ENCODE measurements around the gene TNPO3. TPM values are rescaled to one million over a fixed set of nuclear protein-coding genes. Genes with fewer than 3 reads are reported as not detected.

TNPO3 gene
- polyA plus RNA-seq, 1 of the 3 experiments (the other 2 are of a cell fraction), result 27.8 TPM

- Histone ChIP-seq H3K9me2 (no peaks in the 10 kb centered on the region), H4K20me1 (ENCODE audit: insufficient read depth) (no peaks in the 10 kb centered on the region; the same call in 1 of the 2 replicates), H3K4me1 (ENCODE audit: control insufficient read depth in 1 of 2, insufficient read depth in 2 of 2, low read depth in 1 of 2, low read length in 1 of 2) (no peaks in the 10 kb centered on the region), H3K79me2 (ENCODE audit: insufficient read depth) (no peaks in the 10 kb centered on the region), H3K27ac (ENCODE audit: low read depth in 2 of 2, low read length in 1 of 2) (no peak overlapping the region), H3K36me3 (replicated peaks in 1 of 2; ENCODE audit: control insufficient read depth in 1 of 2, insufficient read depth in 2 of 2, low read length in 1 of 2) (peaks cover 82 to 93% of the 10 kb centered on the region in 2 experiments), H3K9me3 (no peaks in the 10 kb centered on the region), H3K9ac (no peak overlapping the region), H3K27me3 (ENCODE audit: insufficient read depth) (no peaks in the 10 kb centered on the region), H3F3A (replicated peaks; ENCODE audit: insufficient read depth) (no peaks in the 10 kb centered on the region), H3K4me3 (ENCODE audit: low read depth in 2 of 2, low read length in 1 of 2) (no peak overlapping the region), H3K4me2 (no peak overlapping the region), H2AFZ (ENCODE audit: low read depth) (no peak overlapping the region)
- WGBS (ENCODE audit: low lambda C conversion rate), result 94% methylated on average over 2 of the region's 2 CpGs
- DNase-seq, result no peak
- CTCF ChIA-PET, result interaction anchor here (3.7 kb wide), 1 partner anchor 12 kb away, joined by 12 read pairs; no protein-coding TSS in a partner anchor
- POLR2A ChIA-PET, result no interaction called here
- no peak for TF ChIP-seq EZH2phosphoT487 (IDR thresholded peaks at IDR 0.05; ENCODE audit: borderline replicate concordance, low read depth)
Observed at GRCh38 chr7:128982105-128982504, 72.8 kb downstream of the TNPO3 start.

GRCh38 chr7:128974241-128974934 lies 80.5 kb downstream of the TNPO3 start:
- CTCF ChIA-PET, result interaction anchor here (0.7 to 2.0 kb wide), 5 partner anchors 11 to 140 kb away, joined by 3 to 6 read pairs (median 4); no protein-coding TSS in a partner anchor
- Histone ChIP-seq H3F3A (replicated peaks; ENCODE audit: insufficient read depth) (peaks cover 16% of the 10 kb centered on the region), H2AFZ (ENCODE audit: low read depth) (no peak overlapping the region), H4K20me1 (ENCODE audit: insufficient read depth) (no peaks in the 10 kb centered on the region), H3K9ac (no peak overlapping the region), H3K4me3 (ENCODE audit: low read depth in 2 of 2, low read length in 1 of 2) (no peak overlapping the region), H3K36me3 (replicated peaks in 1 of 2; ENCODE audit: control insufficient read depth in 1 of 2, insufficient read depth in 2 of 2, low read length in 1 of 2) (peaks cover 81 to 87% of the 10 kb centered on the region in 2 experiments), H3K4me2 (no peak overlapping the region), H3K27ac (ENCODE audit: low read depth in 2 of 2, low read length in 1 of 2) (no peak overlapping the region), H3K27me3 (ENCODE audit: insufficient read depth) (no peaks in the 10 kb centered on the region), H3K9me3 (no peaks in the 10 kb centered on the region), H3K9me2 (no peaks in the 10 kb centered on the region), H3K4me1 (ENCODE audit: control insufficient read depth in 1 of 2, insufficient read depth in 2 of 2, low read depth in 1 of 2, low read length in 1 of 2) (no peaks in the 10 kb centered on the region), H3K79me2 (ENCODE audit: insufficient read depth) (no peaks in the 10 kb centered on the region)
- WGBS (ENCODE audit: low lambda C conversion rate), result 85% methylated on average over 7 of the region's 7 CpGs
- POLR2A ChIA-PET, result no interaction called here
- DNase-seq, result no peak
- TF ChIP-seq POLR2AphosphoS5 (IDR thresholded peaks at IDR 0.05; ENCODE audit: low read depth, low read length) (no peak), RFX5 (IDR thresholded peaks at IDR 0.05; ENCODE audit: low read length) (no peak), ELF1 (IDR thresholded peaks at IDR 0.05) (no peak), RAD21 (IDR thresholded peaks at IDR 0.05; ENCODE audit: low read length) (no peak), CTCF (IDR thresholded peaks at IDR 0.05) (no peak), TCF12 (IDR thresholded peaks at IDR 0.05) (no peak), MEF2A (IDR thresholded peaks at IDR 0.05; ENCODE audit: borderline replicate concordance, low read depth) (no peak), FOSL2 (IDR thresholded peaks at IDR 0.05; ENCODE audit: borderline replicate concordance, low read depth) (no peak), MAX (IDR thresholded peaks at IDR 0.05; ENCODE audit: low read depth) (no peak), GATA2 (CRISPR knock-in tag; IDR thresholded peaks at IDR 0.05) (no peak)

Measured in SK-N-SH (cell line).